GM12873 (cell line): Measurements from ENCODE around the gene ZNF879.

Experiments
- TF ChIP-seq, protein P1 (sequence below): IDR thresholded peaks from 2 replicates; pipeline ENCODE4 v1.5.1; 2012; ENCODE audit warnings: low read depth, mild to moderate bottlenecking, moderate library complexity, low read length, control low read depth; ENCODE audit not compliant: insufficient read depth; ENCODE audit errors: missing control alignments

ZNF879 gene

DNA sequence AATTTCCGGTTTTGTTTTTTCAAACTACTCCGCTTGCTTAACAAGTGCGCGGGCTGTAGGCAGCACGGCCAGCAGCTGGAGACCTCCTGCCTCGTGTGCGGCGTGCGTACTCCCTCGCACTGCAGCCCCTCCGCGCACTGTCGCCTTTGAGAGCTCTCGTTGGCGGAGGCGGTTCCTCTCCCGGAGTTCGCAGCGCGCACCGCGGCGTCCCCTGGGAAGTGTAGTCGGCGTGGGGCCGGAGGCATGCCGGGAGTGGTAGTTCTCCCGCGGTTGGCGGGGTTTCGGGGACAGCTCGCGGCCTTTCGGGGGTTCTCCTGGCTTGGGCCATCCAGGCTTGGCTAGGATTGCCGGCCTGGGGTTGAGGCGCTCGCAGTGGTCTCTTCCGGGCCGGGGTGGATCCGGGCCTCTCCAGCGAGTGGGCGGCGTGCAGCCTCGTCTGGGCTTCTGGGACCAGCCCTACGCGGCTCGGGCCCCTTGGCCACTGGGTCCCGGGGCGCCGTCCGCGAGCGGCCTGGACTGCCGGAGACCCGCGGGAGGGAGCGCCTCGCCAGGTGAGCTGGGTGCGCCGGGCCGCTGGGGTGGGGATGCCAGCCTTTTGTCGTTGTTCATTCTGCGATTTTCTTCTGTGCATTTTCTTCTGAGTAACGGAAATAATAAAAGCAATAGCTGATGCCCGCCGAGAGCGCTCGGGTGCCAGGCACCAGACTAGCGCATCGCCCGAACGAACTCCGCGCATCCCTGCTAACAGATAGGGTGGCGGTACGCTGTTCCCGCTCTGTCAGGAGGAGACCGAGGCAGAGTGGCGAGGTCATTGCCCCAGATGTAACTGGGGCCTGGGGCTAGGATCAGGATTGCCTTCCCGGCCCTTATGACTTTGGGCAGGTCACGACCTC, 36.8 kb downstream of the ZNF879 start, which contains the start of gene ZNF354C:
Gene ZNF354C, plus strand, starts transcription at position 258 of the 893 bp plus-strand sequence. CDS start 1,696 bp downstream, outside the sequence.
- TF ChIP-seq, protein P1, sequence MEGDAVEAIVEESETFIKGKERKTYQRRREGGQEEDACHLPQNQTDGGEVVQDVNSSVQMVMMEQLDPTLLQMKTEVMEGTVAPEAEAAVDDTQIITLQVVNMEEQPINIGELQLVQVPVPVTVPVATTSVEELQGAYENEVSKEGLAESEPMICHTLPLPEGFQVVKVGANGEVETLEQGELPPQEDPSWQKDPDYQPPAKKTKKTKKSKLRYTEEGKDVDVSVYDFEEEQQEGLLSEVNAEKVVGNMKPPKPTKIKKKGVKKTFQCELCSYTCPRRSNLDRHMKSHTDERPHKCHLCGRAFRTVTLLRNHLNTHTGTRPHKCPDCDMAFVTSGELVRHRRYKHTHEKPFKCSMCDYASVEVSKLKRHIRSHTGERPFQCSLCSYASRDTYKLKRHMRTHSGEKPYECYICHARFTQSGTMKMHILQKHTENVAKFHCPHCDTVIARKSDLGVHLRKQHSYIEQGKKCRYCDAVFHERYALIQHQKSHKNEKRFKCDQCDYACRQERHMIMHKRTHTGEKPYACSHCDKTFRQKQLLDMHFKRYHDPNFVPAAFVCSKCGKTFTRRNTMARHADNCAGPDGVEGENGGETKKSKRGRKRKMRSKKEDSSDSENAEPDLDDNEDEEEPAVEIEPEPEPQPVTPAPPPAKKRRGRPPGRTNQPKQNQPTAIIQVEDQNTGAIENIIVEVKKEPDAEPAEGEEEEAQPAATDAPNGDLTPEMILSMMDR: no peak

DNA sequence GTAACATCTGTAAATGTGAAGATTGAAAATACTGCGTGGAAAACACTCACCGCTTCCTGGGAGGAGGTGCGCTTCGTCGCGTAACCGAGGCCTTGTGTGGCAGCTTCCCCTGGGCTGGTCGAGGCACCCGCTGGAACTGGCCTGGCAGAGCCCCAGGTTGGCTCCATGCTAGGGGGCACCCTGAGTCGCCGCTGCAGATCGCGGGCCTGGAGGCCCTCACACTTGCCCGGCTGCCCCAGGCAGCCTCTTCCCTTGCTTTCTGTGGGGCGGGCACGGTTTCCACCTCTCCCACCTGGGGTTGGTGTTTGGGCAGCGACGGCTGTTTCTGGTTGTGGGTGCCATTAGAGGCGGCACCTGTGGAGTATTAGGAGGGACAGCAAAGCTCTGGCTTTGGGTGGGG, 37.4 kb downstream of the ZNF879 start:
- TF ChIP-seq, protein P1: no peak

DNA sequence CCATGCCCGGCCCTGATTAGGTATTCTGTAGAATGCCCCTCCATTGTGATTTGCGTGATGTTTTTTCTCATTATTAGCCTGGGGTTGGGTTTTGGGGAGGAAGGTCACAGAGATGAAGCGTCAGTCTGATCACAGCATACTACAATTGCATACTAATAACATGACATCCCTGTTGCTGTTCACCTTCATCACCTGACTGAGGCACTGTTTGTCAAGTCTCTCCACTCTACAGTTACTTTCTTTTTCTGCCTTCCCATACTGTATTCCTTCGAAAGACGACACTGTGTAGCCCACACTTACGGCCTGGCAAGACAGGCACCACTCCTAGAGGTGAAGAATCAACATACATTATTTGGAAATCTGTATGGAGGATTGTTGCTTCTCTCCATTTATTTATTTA, 42.1 kb downstream of the ZNF879 start:
- TF ChIP-seq, protein P1: no peak

DNA sequence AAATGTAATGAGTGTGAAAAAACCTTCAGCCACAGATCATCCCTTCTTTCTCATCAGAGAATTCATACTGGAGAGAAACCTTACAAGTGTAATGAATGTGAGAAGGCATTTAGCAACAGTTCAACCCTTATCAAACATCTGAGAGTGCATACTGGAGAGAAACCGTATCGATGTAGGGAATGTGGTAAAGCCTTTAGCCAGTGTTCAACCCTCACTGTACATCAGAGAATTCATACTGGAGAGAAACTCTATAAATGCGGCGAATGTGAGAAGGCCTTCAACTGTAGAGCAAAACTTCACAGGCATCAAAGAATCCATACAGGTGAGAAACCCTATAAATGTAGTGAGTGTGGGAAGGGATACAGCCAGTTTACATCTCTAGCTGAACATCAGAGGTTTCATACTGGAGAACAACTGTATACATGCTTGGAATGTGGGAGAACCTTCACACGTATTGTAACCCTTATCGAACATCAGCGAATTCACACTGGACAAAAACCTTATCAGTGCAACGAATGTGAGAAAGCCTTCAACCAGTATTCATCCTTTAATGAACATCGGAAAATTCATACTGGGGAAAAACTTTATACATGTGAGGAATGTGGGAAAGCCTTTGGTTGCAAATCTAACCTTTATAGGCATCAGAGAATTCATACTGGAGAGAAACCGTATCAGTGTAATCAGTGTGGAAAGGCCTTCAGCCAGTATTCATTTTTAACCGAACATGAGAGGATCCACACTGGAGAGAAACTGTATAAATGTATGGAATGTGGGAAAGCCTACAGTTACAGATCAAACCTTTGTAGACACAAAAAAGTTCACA, 55.8 kb downstream of the ZNF879 start:
- TF ChIP-seq, protein P1: no peak

DNA sequence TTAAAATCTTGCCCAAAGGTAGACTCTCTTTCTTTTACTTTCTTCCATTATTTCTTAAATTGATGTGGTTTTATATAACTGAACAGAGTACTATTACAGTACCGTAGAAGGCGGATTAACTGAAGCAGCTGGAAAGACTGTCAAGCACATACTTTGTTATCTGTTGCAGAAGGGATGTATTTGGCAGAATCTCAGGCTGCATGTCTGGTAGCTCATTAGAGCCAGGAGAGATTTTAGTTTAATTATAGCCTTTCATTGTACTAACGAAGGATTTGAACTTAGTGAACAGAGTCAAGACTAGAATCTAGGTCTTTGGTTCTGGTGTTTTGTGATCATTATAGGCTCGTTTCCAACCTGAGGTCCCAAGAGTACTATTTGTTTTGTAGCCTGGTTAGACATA, 57.1 kb downstream of the ZNF879 start:
- TF ChIP-seq, protein P1: no peak
